ENCODE measurements around the gene TPCN2.
"Not testable (repeated sequence)": the region's sequence is repeated elsewhere in the genome, so short reads cannot be mapped to it uniquely, and the experiment has no call there.

The TPCN2 gene

DNA sequence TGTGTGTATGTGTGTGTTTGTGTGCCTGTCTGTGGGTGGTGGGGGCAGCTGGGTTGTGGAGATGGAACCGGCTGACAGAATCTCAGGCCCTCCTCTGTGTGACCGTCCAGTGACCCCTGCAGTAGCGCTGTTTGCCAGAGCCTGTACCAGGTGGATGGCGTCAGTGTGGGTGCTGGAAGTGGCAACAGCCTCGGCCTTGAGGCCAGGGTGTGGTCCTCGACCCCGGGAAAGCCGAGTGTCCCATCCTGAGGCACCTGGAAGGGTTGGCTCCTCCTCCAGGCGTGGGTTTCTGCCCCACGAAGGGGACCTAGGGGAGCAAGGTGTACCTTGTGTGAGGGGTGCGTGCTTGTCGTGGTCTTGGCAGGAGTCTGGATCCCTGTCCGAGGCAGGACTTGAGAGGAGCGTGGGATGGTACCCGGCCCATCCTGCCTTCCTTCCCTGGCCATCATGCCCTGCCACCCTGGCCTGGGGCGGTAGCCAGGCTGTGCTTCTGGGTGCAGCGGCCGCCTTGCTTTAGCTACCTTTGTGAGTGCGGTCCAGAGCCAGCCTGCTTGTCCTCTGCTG lies 16.5 kb downstream of the TPCN2 start:
- no peaks in the 10 kb centered on the region for H3K4me1 ChIP-seq (ENCODE audit: control insufficient read depth, insufficient read depth, low read length)
- no peaks in the 10 kb centered on the region for H3K27me3 ChIP-seq (ENCODE audit: control insufficient read depth, insufficient read depth, low read length)
- H3K36me3 ChIP-seq (ENCODE audit: control insufficient read depth, insufficient read depth, low read length): peaks cover 5% of the 10 kb centered on the region
- H3K9me3 ChIP-seq (ENCODE audit: control insufficient read depth, low read length): no peaks in the 10 kb centered on the region
- no peak overlapping the region for H3K9ac ChIP-seq (ENCODE audit: low read length)
- H3K4me3 ChIP-seq (ENCODE audit: low read length): no peak overlapping the region

DNA sequence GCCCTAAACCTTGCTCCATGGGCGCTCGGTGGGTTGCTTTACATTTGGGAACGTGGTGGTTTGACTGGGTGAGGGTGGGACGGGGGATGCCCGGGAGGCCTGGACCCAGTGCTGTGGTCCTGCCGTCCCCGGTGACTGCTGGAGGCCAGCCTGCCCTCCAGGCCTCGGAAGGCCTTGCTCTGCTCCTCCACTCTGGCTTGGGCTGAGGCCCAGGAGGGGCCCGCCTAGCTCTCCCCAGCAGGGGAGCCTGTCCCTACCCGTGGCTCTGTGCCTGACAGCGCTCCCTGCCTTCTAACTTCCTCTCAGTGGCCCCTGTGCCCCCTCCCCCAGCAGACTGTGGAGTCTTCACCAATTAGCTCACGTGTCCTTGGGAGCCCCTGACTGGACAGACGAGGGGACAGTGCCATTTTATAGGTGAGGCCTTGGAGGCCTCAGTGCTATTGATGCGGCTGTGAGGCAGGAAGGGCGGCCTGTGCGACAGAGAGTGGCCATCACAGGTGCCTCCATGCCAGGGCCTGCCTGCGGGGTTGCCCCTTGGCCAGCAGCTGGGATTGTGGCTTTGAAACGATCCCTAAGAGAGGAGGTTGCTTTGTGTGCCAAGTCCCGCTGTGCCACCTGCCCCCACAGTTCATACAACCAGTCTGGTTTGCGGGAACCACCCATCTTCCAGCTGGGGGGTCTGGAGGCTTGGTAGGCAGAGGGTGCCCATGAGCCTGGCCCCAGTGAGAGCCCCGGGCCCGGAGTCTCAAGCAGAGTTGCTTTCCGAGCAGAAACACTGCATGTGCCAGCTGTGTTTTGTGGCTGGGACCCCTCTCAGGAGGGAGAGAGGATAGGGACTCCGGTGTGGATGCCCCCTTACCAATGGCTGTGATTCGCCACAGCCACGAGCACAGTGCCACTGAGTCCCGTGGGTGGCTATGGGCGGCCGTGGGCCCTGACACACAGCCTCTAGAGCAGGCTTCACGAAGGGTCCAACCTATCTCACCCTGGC lies 17.7 kb downstream of the TPCN2 start:
- H3K36me3 ChIP-seq (ENCODE audit: control insufficient read depth, insufficient read depth, low read length): peaks cover 5% of the 10 kb centered on the region
- no peaks in the 10 kb centered on the region for H3K27me3 ChIP-seq (ENCODE audit: control insufficient read depth, insufficient read depth, low read length)
- H3K4me1 ChIP-seq (ENCODE audit: control insufficient read depth, insufficient read depth, low read length): no peaks in the 10 kb centered on the region
- H3K9me3 ChIP-seq (ENCODE audit: control insufficient read depth, low read length): no peaks in the 10 kb centered on the region
- no peak overlapping the region for H3K4me3 ChIP-seq (ENCODE audit: low read length)
- no peak overlapping the region for H3K9ac ChIP-seq (ENCODE audit: low read length)

DNA sequence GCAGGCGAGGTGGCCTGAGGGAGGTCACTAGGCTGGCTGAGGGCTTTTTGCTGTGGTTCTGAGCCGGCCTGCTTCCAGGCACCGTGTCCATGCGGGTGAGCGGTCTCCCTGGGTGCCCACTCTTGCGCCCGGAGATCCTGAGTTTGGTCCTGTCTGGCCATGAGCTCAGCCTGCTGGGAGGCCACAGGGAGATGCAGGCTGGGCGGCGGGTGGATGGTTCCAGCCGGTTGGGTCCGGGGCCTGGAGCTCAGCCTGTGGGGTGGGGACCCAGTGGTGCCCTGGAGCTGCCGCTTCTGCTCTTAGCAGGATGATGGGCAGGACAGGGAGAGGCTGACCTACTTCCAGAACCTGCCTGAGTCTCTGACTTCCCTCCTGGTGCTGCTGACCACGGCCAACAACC lies 18.5 kb downstream of the TPCN2 start:
- Histone ChIP-seq H3K27me3 (ENCODE audit: control insufficient read depth, insufficient read depth, low read length) (no peaks in the 10 kb centered on the region), H3K9ac (ENCODE audit: low read length) (no peak overlapping the region), H3K4me3 (ENCODE audit: low read length) (no peak overlapping the region), H3K9me3 (ENCODE audit: control insufficient read depth, low read length) (no peaks in the 10 kb centered on the region), H3K36me3 (ENCODE audit: control insufficient read depth, insufficient read depth, low read length) (peaks cover 5% of the 10 kb centered on the region), H3K4me1 (ENCODE audit: control insufficient read depth, insufficient read depth, low read length) (no peaks in the 10 kb centered on the region)

DNA sequence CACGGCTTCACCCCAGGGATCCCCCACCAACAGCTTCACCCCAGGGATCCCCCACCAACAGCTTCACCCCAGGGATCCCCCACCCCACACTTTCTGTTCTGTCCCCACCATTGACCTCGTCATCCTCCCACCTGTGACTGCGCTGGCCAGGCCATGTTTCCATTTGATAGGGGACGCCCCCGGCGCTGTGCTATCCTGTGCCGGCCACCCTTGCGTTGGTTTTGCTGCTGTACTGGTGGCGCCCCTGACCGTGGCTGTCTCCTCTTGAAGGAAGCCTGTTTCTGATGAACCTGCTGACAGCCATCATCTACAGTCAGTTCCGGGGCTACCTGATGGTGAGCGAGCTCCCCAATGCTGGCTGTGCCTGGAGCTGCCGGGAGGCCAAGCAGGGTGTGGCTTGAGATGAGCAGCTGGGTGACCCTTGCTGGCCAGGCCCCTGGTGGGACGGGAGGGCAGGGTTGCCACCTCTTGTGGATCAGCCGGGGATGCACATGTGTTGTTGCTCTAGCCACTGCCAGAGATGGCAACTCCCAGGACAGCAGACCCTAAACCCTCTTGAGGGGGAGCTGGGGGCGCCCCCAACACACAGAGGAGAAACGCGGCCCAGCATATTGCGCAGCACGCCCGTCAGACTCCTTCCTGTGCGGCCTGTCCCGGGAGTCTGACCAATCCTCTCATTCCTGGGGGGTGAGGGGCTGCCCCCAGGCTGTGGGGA lies 22.5 kb downstream of the TPCN2 start:
- no peaks in the 10 kb centered on the region for H3K36me3 ChIP-seq (ENCODE audit: control insufficient read depth, insufficient read depth, low read length)

DNA sequence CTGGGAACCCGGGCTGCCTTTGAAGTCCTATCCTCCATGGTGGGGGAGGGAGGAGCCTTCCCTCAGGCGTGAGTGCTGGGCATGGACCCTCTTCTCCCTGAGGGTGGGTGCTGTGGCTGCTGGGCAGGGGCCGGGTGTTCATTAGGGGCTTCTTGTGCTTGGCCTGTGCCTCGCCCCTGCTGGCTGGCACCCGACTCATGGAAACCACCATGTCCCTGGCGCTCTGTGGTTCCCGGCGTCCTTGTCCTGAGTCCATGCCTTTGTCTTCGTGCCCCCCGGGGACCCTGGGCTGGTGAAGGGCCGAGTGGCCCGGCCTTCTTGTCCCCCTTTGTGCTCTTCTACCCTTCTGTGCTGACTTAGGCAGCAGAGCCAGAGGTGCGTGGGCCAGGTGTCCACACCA lies 23.2 kb downstream of the TPCN2 start:
- H3K9ac ChIP-seq (ENCODE audit: low read length): no peak overlapping the region
- no peaks in the 10 kb centered on the region for H3K4me1 ChIP-seq (ENCODE audit: control insufficient read depth, insufficient read depth, low read length)
- no peak overlapping the region for H3K4me3 ChIP-seq (ENCODE audit: low read length)
- H3K9me3 ChIP-seq (ENCODE audit: control insufficient read depth, low read length): no peaks in the 10 kb centered on the region
- H3K36me3 ChIP-seq (ENCODE audit: control insufficient read depth, insufficient read depth, low read length): no peaks in the 10 kb centered on the region
- no peaks in the 10 kb centered on the region for H3K27me3 ChIP-seq (ENCODE audit: control insufficient read depth, insufficient read depth, low read length)

More for the DNA sequence above, 22.5 kb downstream of the TPCN2 start:
- H3K9me3 ChIP-seq (ENCODE audit: control insufficient read depth, low read length): no peaks in the 10 kb centered on the region
- H3K4me3 ChIP-seq (ENCODE audit: low read length): no peak overlapping the region
- H3K4me1 ChIP-seq (ENCODE audit: control insufficient read depth, insufficient read depth, low read length): no peaks in the 10 kb centered on the region
- H3K9ac ChIP-seq (ENCODE audit: low read length): no peak overlapping the region
- H3K27me3 ChIP-seq (ENCODE audit: control insufficient read depth, insufficient read depth, low read length): no peaks in the 10 kb centered on the region

DNA sequence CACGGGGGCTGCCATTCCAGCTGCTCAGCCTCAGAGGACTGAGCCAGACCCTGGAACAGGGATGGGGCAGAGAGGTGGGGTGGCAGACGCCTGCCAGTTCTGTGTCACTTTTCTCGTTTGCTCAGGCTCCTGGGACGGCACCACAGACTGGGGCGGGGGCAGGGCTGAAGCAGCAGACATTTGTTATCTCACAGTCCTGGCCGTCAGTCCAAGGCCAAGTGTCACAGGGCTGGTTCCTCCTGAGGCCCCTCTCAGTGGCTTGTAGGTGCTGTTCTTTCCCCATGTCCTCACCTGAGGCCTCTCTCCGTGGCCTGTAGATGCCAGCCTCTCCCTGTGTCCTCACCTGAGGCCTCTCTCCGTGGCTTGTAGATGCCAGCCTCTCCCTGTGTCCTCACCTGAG lies 24.7 kb downstream of the TPCN2 start:
- Histone ChIP-seq H3K36me3 (ENCODE audit: control insufficient read depth, insufficient read depth, low read length) (no peaks in the 10 kb centered on the region), H3K9me3 (ENCODE audit: control insufficient read depth, low read length) (no peaks in the 10 kb centered on the region), H3K9ac (ENCODE audit: low read length) (no peak overlapping the region), H3K27me3 (ENCODE audit: control insufficient read depth, insufficient read depth, low read length) (no peaks in the 10 kb centered on the region), H3K4me3 (ENCODE audit: low read length) (no peak overlapping the region), H3K4me1 (ENCODE audit: control insufficient read depth, insufficient read depth, low read length) (no peaks in the 10 kb centered on the region)

DNA sequence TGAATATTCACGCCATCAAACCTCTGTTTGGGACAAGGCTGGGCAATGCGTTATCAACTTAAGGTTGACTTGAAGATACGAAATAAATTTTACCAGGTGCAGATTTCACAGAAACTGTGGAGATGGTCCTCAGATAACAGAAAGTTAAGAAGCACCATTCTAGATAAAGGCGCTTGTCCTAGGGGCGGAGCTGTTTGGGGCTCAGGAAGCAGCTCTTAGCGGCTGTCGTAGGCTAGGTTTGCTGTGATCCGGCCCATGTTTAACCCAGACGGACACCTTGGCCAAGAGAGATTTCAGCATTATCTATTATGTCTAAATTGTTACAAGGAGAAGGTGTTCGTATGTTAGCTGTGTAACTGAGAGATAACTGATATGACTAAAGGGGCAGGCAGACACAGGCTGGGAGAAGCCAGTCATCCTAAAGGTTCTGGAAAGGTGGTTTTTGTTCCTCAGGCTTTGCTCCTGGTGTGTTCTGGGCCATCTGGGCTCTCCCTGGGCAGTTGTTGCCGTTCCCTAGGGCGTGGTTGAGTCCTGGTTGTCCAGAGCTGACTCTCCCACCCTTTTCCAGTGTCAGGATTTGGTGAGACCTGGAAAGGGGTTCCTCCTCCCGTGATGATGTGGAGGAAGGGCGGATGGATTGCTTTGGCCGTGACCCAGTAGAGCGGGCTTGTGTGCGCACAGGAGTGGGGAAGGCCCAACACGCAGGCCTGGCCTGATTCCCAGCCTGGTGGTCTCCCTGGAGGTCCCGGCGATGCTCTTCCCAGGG lies 25.8 kb downstream of the TPCN2 start:
- Histone ChIP-seq H3K27me3 (ENCODE audit: control insufficient read depth, insufficient read depth, low read length) (no peaks in the 10 kb centered on the region), H3K36me3 (ENCODE audit: control insufficient read depth, insufficient read depth, low read length) (no peaks in the 10 kb centered on the region), H3K4me1 (ENCODE audit: control insufficient read depth, insufficient read depth, low read length) (no peaks in the 10 kb centered on the region), H3K9me3 (ENCODE audit: control insufficient read depth, low read length) (no peaks in the 10 kb centered on the region), H3K9ac (ENCODE audit: low read length) (no peak overlapping the region), H3K4me3 (ENCODE audit: low read length) (no peak overlapping the region)

DNA sequence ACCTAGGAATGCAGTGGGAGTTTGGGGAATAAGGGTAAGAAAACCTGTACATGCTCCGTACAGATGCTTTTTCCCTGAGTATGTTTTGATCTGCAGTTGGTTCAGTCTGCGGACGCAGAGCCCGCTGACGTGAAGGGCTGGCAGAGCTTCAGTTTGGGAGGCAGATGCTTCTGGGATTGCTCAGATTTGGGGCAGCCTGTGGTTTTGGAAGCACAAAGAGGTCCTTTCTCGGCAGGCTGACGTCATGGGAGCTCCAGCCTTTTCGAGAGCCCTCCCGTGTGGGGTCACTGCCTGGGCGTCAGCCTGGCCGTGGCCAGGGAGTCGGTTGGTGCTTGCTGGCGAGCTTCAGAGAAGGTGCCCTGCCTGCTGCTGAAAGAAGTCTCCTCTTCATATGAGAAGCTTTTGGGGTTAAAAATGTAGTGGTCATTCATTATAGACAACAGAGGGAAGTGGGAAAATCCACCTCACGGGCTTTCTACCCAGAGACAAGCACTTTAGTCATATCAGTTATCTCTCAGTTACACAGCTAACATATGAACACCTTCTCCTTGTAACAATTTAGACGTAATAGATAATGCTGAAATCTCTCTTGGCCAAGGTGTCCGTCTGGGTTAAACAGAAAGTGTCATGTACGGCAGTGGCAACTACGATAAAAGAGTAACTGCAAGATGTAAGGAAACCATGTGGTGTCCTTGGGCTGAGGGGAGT lies 26.8 kb downstream of the TPCN2 start:
- H3K4me3 ChIP-seq (ENCODE audit: low read length): no peak overlapping the region
- H3K9ac ChIP-seq (ENCODE audit: low read length): peak overlapping the region; percentile 15
- no peaks in the 10 kb centered on the region for H3K9me3 ChIP-seq (ENCODE audit: control insufficient read depth, low read length)
- no peaks in the 10 kb centered on the region for H3K27me3 ChIP-seq (ENCODE audit: control insufficient read depth, insufficient read depth, low read length)
- no peaks in the 10 kb centered on the region for H3K36me3 ChIP-seq (ENCODE audit: control insufficient read depth, insufficient read depth, low read length)
- no peaks in the 10 kb centered on the region for H3K4me1 ChIP-seq (ENCODE audit: control insufficient read depth, insufficient read depth, low read length)

DNA sequence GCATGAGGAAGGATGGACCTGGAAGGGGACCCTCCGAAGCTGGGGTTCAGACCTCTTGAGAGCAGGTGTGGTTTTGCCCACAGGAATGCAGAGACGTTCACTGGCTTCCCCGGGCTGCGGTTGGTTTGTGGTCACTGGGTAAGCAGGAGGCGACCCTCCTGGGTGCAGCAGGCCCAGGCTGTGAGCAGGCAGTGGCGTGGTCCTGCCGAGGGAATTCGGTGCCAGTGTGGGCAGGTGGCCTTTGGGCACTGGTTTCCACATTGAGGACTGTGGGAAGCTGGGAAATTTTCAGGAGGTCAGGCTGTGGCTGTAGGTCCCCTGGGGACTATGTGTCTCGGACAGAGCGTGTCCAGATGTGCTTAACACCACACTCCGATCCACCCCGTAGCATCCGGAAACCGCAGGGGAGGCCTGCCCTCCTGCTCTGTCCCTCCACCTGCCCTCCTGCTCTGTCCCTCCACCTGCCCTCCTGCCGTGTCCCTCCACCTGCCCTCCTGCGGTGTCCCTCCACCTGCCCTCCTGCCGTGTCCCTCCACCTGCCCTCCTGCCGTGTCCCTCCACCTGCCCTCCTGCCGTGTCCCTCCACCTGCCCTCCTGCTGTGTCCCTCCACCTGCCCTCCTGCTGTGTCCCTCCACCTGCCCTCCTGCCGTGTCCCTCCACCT lies 27.5 kb downstream of the TPCN2 start:
- Histone ChIP-seq H3K4me3 (ENCODE audit: low read length) (no peak overlapping the region), H3K9me3 (ENCODE audit: control insufficient read depth, low read length) (no peaks in the 10 kb centered on the region), H3K36me3 (ENCODE audit: control insufficient read depth, insufficient read depth, low read length) (no peaks in the 10 kb centered on the region), H3K9ac (ENCODE audit: low read length) (peak overlapping the region; percentile 15), H3K4me1 (ENCODE audit: control insufficient read depth, insufficient read depth, low read length) (no peaks in the 10 kb centered on the region), H3K27me3 (ENCODE audit: control insufficient read depth, insufficient read depth, low read length) (no peaks in the 10 kb centered on the region)

DNA sequence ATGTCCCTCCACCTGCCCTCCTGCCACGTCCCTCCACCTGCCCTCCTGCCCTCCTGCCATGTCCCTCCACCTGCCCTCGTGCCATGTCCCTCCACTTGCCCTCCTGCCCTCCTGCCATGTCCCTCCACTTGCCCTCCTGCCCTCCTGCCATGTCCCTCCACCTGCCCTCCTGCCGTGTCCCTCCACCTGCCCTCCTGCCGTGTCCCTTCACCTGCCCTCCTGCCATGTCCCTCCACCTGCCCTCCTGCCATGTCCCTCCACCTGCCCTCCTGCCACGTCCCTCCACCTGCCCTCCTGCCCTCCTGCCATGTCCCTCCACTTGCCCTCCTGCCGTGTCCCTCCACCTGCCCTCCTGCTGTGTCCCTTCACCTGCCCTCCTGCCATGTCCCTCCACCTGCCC lies 28.2 kb downstream of the TPCN2 start:
- H3K9ac ChIP-seq (ENCODE audit: low read length); H3K4me1 ChIP-seq (ENCODE audit: control insufficient read depth, insufficient read depth, low read length); H3K36me3 ChIP-seq (ENCODE audit: control insufficient read depth, insufficient read depth, low read length); H3K27me3 ChIP-seq (ENCODE audit: control insufficient read depth, insufficient read depth, low read length); H3K4me3 ChIP-seq (ENCODE audit: low read length); H3K9me3 ChIP-seq (ENCODE audit: control insufficient read depth, low read length): not testable (repeated sequence)

DNA sequence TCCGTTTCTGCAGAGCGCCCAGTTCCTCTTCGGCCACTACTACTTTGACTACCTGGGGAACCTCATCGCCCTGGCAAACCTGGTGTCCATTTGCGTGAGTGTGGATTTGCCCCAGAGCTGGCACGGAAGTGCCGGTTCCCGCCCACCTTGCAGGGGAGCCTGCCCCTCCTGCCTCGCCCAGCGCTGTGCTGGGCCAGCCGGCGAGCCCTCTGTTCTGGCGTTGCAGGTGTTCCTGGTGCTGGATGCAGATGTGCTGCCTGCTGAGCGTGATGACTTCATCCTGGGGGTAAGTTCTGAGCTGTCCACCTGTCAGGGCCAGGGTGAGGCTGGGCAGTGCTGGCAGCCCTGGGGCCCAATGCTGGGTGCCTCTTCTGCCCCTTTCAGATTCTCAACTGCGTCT lies 29.8 kb downstream of the TPCN2 start:
- no peaks in the 10 kb centered on the region for H3K9me3 ChIP-seq (ENCODE audit: control insufficient read depth, low read length)
- H3K4me3 ChIP-seq (ENCODE audit: low read length): no peak overlapping the region
- no peak overlapping the region for H3K9ac ChIP-seq (ENCODE audit: low read length)
- no peaks in the 10 kb centered on the region for H3K27me3 ChIP-seq (ENCODE audit: control insufficient read depth, insufficient read depth, low read length)
- H3K36me3 ChIP-seq (ENCODE audit: control insufficient read depth, insufficient read depth, low read length): no peaks in the 10 kb centered on the region
- no peaks in the 10 kb centered on the region for H3K4me1 ChIP-seq (ENCODE audit: control insufficient read depth, insufficient read depth, low read length)

Measured in mucosa of stomach (tissue), 1 donor.